Hematopoietic multipotent progenitor cell (in vitro differentiated cells): Measurements from ENCODE around the gene FLNB. TPM values are rescaled to one million over a fixed set of nuclear protein-coding genes. Genes with fewer than 3 reads are reported as not detected.

Experiments used
- DNase-seq, 3 donors: peaks; one replicate each; pipeline ENCODE4 v3.0.0-alpha.2; 2011 to 2015; ENCODE audit warnings: low read depth in 2 of 3, low spot score in 2 of 3
- total RNA-seq: library from RNA; depleted of rRNA; stranded (reverse); fragments of >200 nt; gene quantifications from one replicate; pipeline ENCODE4 v1.2.3, GENCODE V29; 2012

The FLNB gene
- total RNA-seq, 1 donor: 158 TPM

GRCh38 chr3:58175437-58176184, 167.4 kb downstream of the FLNB start:
- peak in 1 of 3 donors; percentile 40 for DNase-seq

- no peak for DNase-seq
Observed at GRCh38 chr3:58176185-58176530, 167.9 kb downstream of the FLNB start.

- no peak for DNase-seq
Observed at GRCh38 chr3:58176827-58177489, 168.7 kb downstream of the FLNB start.

GRCh38 chr3:58177747-58178527, 169.7 kb downstream of the FLNB start:
- peak; percentile 78 to 90 (median 87) for DNase-seq

GRCh38 chr3:58178528-58179234, 170.5 kb downstream of the FLNB start:
- no peak for DNase-seq

GRCh38 chr3:58179235-58180098, 171.2 kb downstream of the FLNB start:
- no peak for DNase-seq

GRCh38 chr3:58180099-58180880, 172.1 kb downstream of the FLNB start:
- no peak for DNase-seq

- no peak for DNase-seq
Observed at GRCh38 chr3:58180940-58181587, 172.8 kb downstream of the FLNB start.

GRCh38 chr3:58183221-58183620, 175.0 kb downstream of the FLNB start:
- DNase-seq: no peak

GRCh38 chr3:58183891-58184290, 175.7 kb downstream of the FLNB start:
- no peak for DNase-seq

- no peak for DNase-seq
Observed at GRCh38 chr3:58184309-58184981, 176.2 kb downstream of the FLNB start.

- no peak for DNase-seq
Observed at GRCh38 chr3:58184982-58185360, 176.7 kb downstream of the FLNB start.

GRCh38 chr3:58188173-58188564, 179.9 kb downstream of the FLNB start:
- no peak for DNase-seq

- no peak for DNase-seq
Observed at GRCh38 chr3:58188921-58189451, 180.8 kb downstream of the FLNB start.

GRCh38 chr3:58189691-58190090, 181.5 kb downstream of the FLNB start:
- no peak for DNase-seq

GRCh38 chr3:58190291-58190690, 182.1 kb downstream of the FLNB start:
- no peak for DNase-seq

GRCh38 chr3:58190882-58191281, 182.7 kb downstream of the FLNB start:
- no peak for DNase-seq

- no peak for DNase-seq
Observed at GRCh38 chr3:58191361-58191991, 183.3 kb downstream of the FLNB start.
